Measurements from ENCODE around the gene GNG13. TPM values are rescaled to one million over a fixed set of nuclear protein-coding genes. Genes with fewer than 3 reads are reported as not detected.

Gene GNG13
- total and polyA plus RNA-seq, 2 experiments from 2014 or later, result 0.29 TPM; not detected in 1

DNA sequence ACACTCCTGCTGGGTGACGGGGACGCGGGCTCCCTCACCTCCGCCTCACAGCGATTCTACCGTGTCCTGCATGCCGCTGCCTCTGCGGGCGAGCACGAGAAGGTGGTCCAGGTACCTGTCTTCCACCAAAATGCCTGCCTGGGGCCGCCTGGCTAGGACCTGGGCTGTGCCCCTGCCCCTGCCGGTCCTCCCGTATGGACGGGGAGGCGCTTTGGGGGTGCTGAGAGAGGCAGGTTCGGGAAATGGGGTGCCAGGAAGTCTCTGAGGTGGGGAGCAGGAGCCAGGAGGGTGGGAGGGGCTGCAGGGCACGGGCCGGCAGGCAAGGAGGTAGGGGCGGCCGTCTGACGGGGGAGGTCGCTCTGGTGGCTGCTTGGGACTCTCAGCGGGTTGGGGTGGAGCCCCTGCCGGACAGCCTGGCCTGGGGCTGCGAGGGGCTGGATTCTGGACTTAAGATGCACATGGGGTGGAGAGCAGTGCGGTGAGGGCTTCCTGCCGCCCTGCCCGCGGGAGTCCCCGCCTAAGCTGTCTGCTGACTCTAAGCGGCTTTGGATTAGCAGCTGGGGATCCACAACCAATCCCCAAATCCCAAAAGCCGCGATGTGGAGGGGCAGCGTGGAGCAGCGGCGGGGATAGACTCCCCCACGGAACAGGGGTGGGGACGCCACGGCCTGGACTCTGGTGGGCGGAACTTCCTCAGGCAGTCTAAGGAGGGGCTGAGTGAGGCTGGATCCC lies 6.3 kb downstream of the GNG13 start (continued):
- TF ChIP-seq ETS1 (IDR thresholded peaks at IDR 0.05) (no peak), EZH2 (IDR thresholded peaks at IDR 0.05; ENCODE audit: low read depth, unreplicated experiment) (no peak), JUNB (IDR thresholded peaks at IDR 0.05; ENCODE audit: unreplicated experiment) (no peak), ZNF114 (CRISPR knock-in tag; IDR thresholded peaks at IDR 0.05) (no peak), ZNF462 (CRISPR knock-in tag; IDR thresholded peaks at IDR 0.05) (no peak)

GRCh38 chr16:793414-793813 lies 7.1 kb downstream of the GNG13 start:
- H3K36me3 Mint-ChIP-seq (ENCODE audit: low read depth), result peaks cover 35% of the 10 kb centered on the region
- Histone ChIP-seq H3F3A (replicated peaks; ENCODE audit: low read depth) (no peaks in the 10 kb centered on the region), H3K4me2 (no peak overlapping the region), H2AFZ (no peak overlapping the region), H3K27me3 (ENCODE audit: insufficient read depth) (no peaks in the 10 kb centered on the region), H3K4me1 (ENCODE audit: insufficient read depth) (no peaks in the 10 kb centered on the region), H3K4me3 (no peak overlapping the region), H3K27ac (ENCODE audit: low read depth) (no peak overlapping the region), H3K36me3 (ENCODE audit: insufficient read depth) (no peaks in the 10 kb centered on the region; the same call in 1 of the 2 replicates), H4K20me1 (replicated peaks; ENCODE audit: insufficient read depth) (peaks cover 15% of the 10 kb centered on the region), H3K79me2 (replicated peaks; ENCODE audit: insufficient read depth) (peaks cover 11% of the 10 kb centered on the region; the same call in 1 of the 2 replicates), H3K9me2 (ENCODE audit: insufficient read depth) (no peaks in the 10 kb centered on the region)
- H3K27ac Mint-ChIP-seq, result no peak overlapping the region
- ATAC-seq (no peak), DNase-seq (ENCODE audit: low spot score) (no peak)
- no peak overlapping the region for H3K4me3 Mint-ChIP-seq
- no peaks in the 10 kb centered on the region; the same call in 2 of the 3 replicates for H3K9me3 Mint-ChIP-seq
- no peaks in the 10 kb centered on the region for H3K4me1 Mint-ChIP-seq
- no peak for TF ChIP-seq EZH2phosphoT487 (IDR thresholded peaks at IDR 0.05; ENCODE audit: unreplicated experiment)
- TF ChIP-seq ETS1 (IDR thresholded peaks at IDR 0.05), result no peak
- TF ChIP-seq JUNB (IDR thresholded peaks at IDR 0.05; ENCODE audit: unreplicated experiment), result no peak
- TF ChIP-seq ZNF331 (CRISPR knock-in tag; IDR thresholded peaks at IDR 0.05; ENCODE audit: low read depth), result no peak
- no peak for TF ChIP-seq ZNF114 (CRISPR knock-in tag; IDR thresholded peaks at IDR 0.05)
- TF ChIP-seq CREB1 (CRISPR knock-in tag; IDR thresholded peaks at IDR 0.05; ENCODE audit: low read depth), result no peak
- TF ChIP-seq, protein P1, sequence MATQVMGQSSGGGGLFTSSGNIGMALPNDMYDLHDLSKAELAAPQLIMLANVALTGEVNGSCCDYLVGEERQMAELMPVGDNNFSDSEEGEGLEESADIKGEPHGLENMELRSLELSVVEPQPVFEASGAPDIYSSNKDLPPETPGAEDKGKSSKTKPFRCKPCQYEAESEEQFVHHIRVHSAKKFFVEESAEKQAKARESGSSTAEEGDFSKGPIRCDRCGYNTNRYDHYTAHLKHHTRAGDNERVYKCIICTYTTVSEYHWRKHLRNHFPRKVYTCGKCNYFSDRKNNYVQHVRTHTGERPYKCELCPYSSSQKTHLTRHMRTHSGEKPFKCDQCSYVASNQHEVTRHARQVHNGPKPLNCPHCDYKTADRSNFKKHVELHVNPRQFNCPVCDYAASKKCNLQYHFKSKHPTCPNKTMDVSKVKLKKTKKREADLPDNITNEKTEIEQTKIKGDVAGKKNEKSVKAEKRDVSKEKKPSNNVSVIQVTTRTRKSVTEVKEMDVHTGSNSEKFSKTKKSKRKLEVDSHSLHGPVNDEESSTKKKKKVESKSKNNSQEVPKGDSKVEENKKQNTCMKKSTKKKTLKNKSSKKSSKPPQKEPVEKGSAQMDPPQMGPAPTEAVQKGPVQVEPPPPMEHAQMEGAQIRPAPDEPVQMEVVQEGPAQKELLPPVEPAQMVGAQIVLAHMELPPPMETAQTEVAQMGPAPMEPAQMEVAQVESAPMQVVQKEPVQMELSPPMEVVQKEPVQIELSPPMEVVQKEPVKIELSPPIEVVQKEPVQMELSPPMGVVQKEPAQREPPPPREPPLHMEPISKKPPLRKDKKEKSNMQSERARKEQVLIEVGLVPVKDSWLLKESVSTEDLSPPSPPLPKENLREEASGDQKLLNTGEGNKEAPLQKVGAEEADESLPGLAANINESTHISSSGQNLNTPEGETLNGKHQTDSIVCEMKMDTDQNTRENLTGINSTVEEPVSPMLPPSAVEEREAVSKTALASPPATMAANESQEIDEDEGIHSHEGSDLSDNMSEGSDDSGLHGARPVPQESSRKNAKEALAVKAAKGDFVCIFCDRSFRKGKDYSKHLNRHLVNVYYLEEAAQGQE (IDR thresholded peaks at IDR 0.05; ENCODE audit: unreplicated experiment), result no peak
- peaks cover 13% of the 10 kb centered on the region for H3K27me3 Mint-ChIP-seq (ENCODE audit: insufficient read depth, low read depth, poor library complexity)
